ENCODE data around the gene PLEKHA1. TPM values are rescaled to one million over a fixed set of nuclear protein-coding genes. Genes with fewer than 3 reads are reported as not detected.

The PLEKHA1 gene
- total RNA-seq, 1 experiment from 2014 or later = 18.9 TPM

- no peaks in the 10 kb centered on the region for H3K27me3 ChIP-seq (replicated peaks; ENCODE audit: insufficient read depth, low read depth, low read length, poor library complexity)
- no peaks in the 10 kb centered on the region for H3K36me3 ChIP-seq (ENCODE audit: insufficient read depth, low read length, poor library complexity, severe bottlenecking)
- H3K4me3 ChIP-seq (ENCODE audit: low read depth, low read length, poor library complexity, severe bottlenecking) = no peak overlapping the region
- no peak overlapping the region for H3K27ac ChIP-seq (ENCODE audit: low read depth, low read length, poor library complexity, severe bottlenecking)
- intact Hi-C loops (cut with micrococcal nuclease; ENCODE audit: unreplicated experiment) = no loop called here
- CTCF ChIA-PET = no interaction called here
- no TSS peak for BruUV-seq (replicated peaks)
- H3K9me3 ChIP-seq (ENCODE audit: low read depth, low read length, poor library complexity, severe bottlenecking) = no peaks in the 10 kb centered on the region
- H3K4me1 ChIP-seq (ENCODE audit: insufficient read depth, low read length, poor library complexity, severe bottlenecking) = peaks cover 5% of the 10 kb centered on the region
- TF ChIP-seq EZH2 (IDR thresholded peaks at IDR 0.05; ENCODE audit: borderline replicate concordance, low read depth, low read length, poor library complexity, severe bottlenecking) = no peak
- POLR2A ChIA-PET (ENCODE audit: low non-redundant PET) = no interaction called here
- no peak for DNase-seq (ENCODE audit: low spot score)
Observed at GRCh38 chr10:122379041-122379440, 4.5 kb downstream of the PLEKHA1 start.

- Histone ChIP-seq H3K4me3 (ENCODE audit: low read depth, low read length, poor library complexity, severe bottlenecking) (no peak overlapping the region), H3K27ac (ENCODE audit: low read depth, low read length, poor library complexity, severe bottlenecking) (no peak overlapping the region), H3K27me3 (replicated peaks; ENCODE audit: insufficient read depth, low read depth, low read length, poor library complexity) (no peaks in the 10 kb centered on the region), H3K9me3 (ENCODE audit: low read depth, low read length, poor library complexity, severe bottlenecking) (no peaks in the 10 kb centered on the region), H3K4me1 (ENCODE audit: insufficient read depth, low read length, poor library complexity, severe bottlenecking) (peaks cover 5% of the 10 kb centered on the region), H3K36me3 (ENCODE audit: insufficient read depth, low read length, poor library complexity, severe bottlenecking) (no peaks in the 10 kb centered on the region)
- TF ChIP-seq, protein P1, sequence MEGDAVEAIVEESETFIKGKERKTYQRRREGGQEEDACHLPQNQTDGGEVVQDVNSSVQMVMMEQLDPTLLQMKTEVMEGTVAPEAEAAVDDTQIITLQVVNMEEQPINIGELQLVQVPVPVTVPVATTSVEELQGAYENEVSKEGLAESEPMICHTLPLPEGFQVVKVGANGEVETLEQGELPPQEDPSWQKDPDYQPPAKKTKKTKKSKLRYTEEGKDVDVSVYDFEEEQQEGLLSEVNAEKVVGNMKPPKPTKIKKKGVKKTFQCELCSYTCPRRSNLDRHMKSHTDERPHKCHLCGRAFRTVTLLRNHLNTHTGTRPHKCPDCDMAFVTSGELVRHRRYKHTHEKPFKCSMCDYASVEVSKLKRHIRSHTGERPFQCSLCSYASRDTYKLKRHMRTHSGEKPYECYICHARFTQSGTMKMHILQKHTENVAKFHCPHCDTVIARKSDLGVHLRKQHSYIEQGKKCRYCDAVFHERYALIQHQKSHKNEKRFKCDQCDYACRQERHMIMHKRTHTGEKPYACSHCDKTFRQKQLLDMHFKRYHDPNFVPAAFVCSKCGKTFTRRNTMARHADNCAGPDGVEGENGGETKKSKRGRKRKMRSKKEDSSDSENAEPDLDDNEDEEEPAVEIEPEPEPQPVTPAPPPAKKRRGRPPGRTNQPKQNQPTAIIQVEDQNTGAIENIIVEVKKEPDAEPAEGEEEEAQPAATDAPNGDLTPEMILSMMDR (conservative IDR thresholded peaks at IDR 0.05; ENCODE audit: low read depth, low read length) = no peak
- ChIA-PET CTCF (no interaction called here), POLR2A (ENCODE audit: low non-redundant PET) (no interaction called here)
- DNase-seq (ENCODE audit: low spot score) = no peak
- no TSS peak for BruUV-seq (replicated peaks)
- intact Hi-C loops (cut with micrococcal nuclease; ENCODE audit: unreplicated experiment) = no loop called here
Observed at GRCh38 chr10:122379537-122379936, 5.0 kb downstream of the PLEKHA1 start.

- intact Hi-C loops (cut with micrococcal nuclease; ENCODE audit: unreplicated experiment) = loop anchor here (2.0 kb wide), 1 partner anchor 38 kb away; no protein-coding TSS in a partner anchor
Observed at GRCh38 chr10:122380703-122381102, 6.2 kb downstream of the PLEKHA1 start.

GRCh38 chr10:122381680-122382079 lies 7.2 kb downstream of the PLEKHA1 start:
- Histone ChIP-seq H3K27me3 (replicated peaks; ENCODE audit: insufficient read depth, low read depth, low read length, poor library complexity) (no peaks in the 10 kb centered on the region), H3K27ac (ENCODE audit: low read depth, low read length, poor library complexity, severe bottlenecking) (no peak overlapping the region), H3K4me1 (ENCODE audit: insufficient read depth, low read length, poor library complexity, severe bottlenecking) (peaks cover 2% of the 10 kb centered on the region), H3K9me3 (ENCODE audit: low read depth, low read length, poor library complexity, severe bottlenecking) (no peaks in the 10 kb centered on the region), H3K4me3 (ENCODE audit: low read depth, low read length, poor library complexity, severe bottlenecking) (no peak overlapping the region), H3K36me3 (ENCODE audit: insufficient read depth, low read length, poor library complexity, severe bottlenecking) (no peaks in the 10 kb centered on the region)
- TF ChIP-seq, protein P1 (conservative IDR thresholded peaks at IDR 0.05; ENCODE audit: low read depth, low read length) = no peak
- TF ChIP-seq EZH2 (IDR thresholded peaks at IDR 0.05; ENCODE audit: borderline replicate concordance, low read depth, low read length, poor library complexity, severe bottlenecking) = no peak
- intact Hi-C loops (cut with micrococcal nuclease; ENCODE audit: unreplicated experiment) = loop anchor here (2.0 kb wide), 1 partner anchor 37 kb away; no protein-coding TSS in a partner anchor
- BruUV-seq (replicated peaks) = no TSS peak
- ChIA-PET POLR2A (ENCODE audit: low non-redundant PET) (no interaction called here), CTCF (no interaction called here)
- DNase-seq (ENCODE audit: low spot score) = no peak

More at GRCh38 chr10:122380703-122381102, 6.2 kb downstream of the PLEKHA1 start:
- POLR2A ChIA-PET (ENCODE audit: low non-redundant PET) = no interaction called here
- TF ChIP-seq EZH2 (IDR thresholded peaks at IDR 0.05; ENCODE audit: borderline replicate concordance, low read depth, low read length, poor library complexity, severe bottlenecking) = no peak
- TF ChIP-seq, protein P1 (conservative IDR thresholded peaks at IDR 0.05; ENCODE audit: low read depth, low read length) = no peak
- no peaks in the 10 kb centered on the region for H3K36me3 ChIP-seq (ENCODE audit: insufficient read depth, low read length, poor library complexity, severe bottlenecking)
- no peaks in the 10 kb centered on the region for H3K9me3 ChIP-seq (ENCODE audit: low read depth, low read length, poor library complexity, severe bottlenecking)
- no peak for DNase-seq (ENCODE audit: low spot score)
- CTCF ChIA-PET = no interaction called here
- H3K4me1 ChIP-seq (ENCODE audit: insufficient read depth, low read length, poor library complexity, severe bottlenecking) = peaks cover 5% of the 10 kb centered on the region
- H3K27me3 ChIP-seq (replicated peaks; ENCODE audit: insufficient read depth, low read depth, low read length, poor library complexity) = no peaks in the 10 kb centered on the region
- no peak overlapping the region for H3K4me3 ChIP-seq (ENCODE audit: low read depth, low read length, poor library complexity, severe bottlenecking)
- H3K27ac ChIP-seq (ENCODE audit: low read depth, low read length, poor library complexity, severe bottlenecking) = no peak overlapping the region
- BruUV-seq (replicated peaks) = no TSS peak

Measured in A673 (cell line).